NT2/D1 (cell line): Measurements from ENCODE around the gene KIF19.

Source experiments
- DNase-seq: peaks from one replicate; pipeline ENCODE4 v3.0.0-alpha.2; 2011; ENCODE audit warnings: low read depth, low spot score
- H3K27me3 ChIP-seq: 2 replicates; pipeline ENCODE4 v1.6.0; 2011; ENCODE audit warnings: mild to moderate bottlenecking; ENCODE audit not compliant: insufficient read length, insufficient read depth
- H3K36me3 ChIP-seq: 2 replicates; pipeline ENCODE4 v1.6.1; 2011; ENCODE audit warnings: mild to moderate bottlenecking, low read length, mixed read lengths; ENCODE audit not compliant: insufficient read depth, insufficient read length
- H3K4me1 ChIP-seq: 2 replicates; pipeline ENCODE4 v1.5.1; 2011; ENCODE audit not compliant: insufficient read depth, insufficient read length
- H3K4me3 ChIP-seq: 2 replicates; pipeline ENCODE4 v1.5.1; 2011; ENCODE audit warnings: low read depth; ENCODE audit not compliant: insufficient read length
- H3K9ac ChIP-seq: 2 replicates; pipeline ENCODE4 v1.6.0; 2011; ENCODE audit warnings: low read depth; ENCODE audit not compliant: insufficient read length
- H3K9me3 ChIP-seq: 2 replicates; pipeline ENCODE4 v1.5.1; 2011; ENCODE audit warnings: mild to moderate bottlenecking, low read length; ENCODE audit not compliant: insufficient read depth
- SUZ12 ChIP-seq: IDR thresholded peaks from 2 replicates; pipeline ENCODE4 v1.6.1; 2011; ENCODE audit not compliant: insufficient read length, insufficient read depth; ENCODE audit errors: extremely low read depth
- YY1 ChIP-seq: IDR thresholded peaks from 2 replicates; pipeline ENCODE4 v1.6.1; 2011; ENCODE audit not compliant: insufficient read length, insufficient read depth
- ZNF274 ChIP-seq: IDR thresholded peaks from 2 replicates; pipeline ENCODE4 v1.6.1; 2011; ENCODE audit warnings: mild to moderate bottlenecking, low read depth, low read length

The KIF19 gene

DNA sequence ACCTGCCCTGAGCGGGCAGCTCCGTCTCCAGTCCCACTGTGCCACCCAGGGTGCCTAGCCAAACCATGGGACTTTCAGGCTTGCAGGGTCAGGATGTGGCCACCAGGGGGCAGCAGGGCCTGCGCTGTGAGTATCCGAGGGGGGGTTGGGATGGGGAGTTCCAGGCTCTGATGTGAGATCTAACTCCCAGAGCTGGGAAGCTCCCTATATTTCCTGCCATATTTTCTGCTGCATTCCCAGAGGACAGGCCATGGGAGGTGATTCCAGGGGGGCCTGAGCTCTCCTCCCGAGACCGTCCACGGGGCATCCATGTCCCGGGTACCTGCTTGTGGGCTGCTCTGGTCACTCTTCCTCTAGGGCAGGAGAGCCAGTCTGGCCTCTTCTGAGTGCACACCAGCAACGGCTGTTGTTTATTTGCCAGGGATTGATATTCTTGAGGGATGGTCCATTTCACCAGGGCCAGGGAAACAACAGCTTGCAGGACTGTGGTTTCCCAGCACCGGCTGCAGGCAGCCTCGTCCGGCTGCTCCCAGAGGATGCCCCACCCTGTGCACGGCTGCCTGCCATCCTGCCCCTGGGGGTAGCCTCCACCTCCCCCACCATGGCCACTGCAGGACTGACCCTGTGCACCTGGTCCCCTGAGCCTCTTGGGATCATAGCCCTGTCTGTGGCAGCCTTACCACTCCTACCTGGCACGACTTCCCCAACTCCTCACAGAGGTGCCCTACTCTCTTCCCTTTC is 42.5 kb downstream of the KIF19 start:
- TF ChIP-seq SUZ12 = no peak
- no peak for TF ChIP-seq ZNF274
- TF ChIP-seq YY1 = no peak
- Histone ChIP-seq H3K27me3 (peaks cover 6% of the 10 kb centered on the region), H3K36me3 (no peaks in the 10 kb centered on the region), H3K4me3 (no peak overlapping the region), H3K9me3 (no peaks in the 10 kb centered on the region), H3K9ac (no peak overlapping the region), H3K4me1 (peaks cover 17% of the 10 kb centered on the region)
- no peak for DNase-seq

DNA sequence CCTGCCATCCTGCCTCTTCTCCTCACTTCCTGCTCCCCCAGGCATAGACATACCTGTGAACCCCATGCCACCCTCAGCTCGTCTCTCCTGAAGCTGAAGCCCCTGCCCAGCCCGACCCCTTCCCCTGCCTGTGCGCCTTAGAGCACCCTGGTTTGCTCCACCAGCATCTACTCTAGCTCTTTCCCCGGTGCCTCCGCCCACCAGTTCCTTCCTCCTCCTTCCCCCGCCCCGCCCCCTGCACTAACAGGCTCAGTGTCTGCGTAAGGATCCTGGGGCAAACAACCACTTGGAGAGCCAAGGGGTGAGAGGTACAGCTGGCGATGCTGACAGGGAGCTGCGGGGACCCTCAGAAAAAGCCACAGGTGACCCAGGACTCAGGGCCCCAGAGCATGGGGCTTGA is 43.2 kb downstream of the KIF19 start:
- H3K9ac ChIP-seq = peak overlapping the region; percentile 17

DNA sequence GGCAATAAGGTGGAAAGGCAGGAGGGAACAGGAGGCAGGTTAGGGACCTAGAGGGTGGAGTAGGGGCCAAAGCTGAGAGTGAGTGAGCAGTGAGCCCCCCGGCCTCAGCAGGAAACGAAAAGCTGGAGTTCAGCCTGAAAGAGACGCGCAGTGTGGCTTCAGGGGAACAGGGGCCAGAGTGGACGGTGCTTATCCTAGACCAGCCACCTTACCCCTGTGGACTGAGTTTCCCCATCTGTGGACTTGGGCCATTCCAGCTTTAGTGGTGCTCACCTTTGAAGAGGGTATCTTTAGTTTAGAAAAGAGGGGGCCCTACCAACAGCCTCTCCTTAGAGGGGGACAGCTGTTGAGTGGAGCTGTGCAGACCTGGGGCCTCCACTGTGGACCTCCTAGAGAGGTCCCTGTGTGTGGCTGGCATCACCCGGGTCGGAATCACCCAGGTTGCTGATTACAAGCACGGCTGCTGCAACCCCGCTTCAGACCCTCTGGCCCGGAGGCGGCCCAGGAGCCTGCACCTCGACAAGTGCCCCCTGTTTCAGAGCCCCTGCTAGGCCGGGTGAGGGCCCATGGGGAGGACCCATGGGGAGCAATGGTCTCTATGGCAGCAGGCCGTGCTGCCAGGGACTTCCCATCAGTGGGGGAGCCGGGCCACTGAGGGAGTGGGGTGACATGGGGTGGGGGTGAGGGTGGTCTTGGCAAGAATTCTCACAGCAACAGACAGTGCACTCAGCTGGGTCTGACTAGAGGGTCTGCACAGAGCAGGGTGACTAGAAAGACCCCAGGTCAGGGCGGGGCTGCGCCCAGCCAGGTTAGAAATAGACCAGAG is 43.9 kb downstream of the KIF19 start:
- Histone ChIP-seq H3K27me3 (peaks cover 6% of the 10 kb centered on the region), H3K36me3 (no peaks in the 10 kb centered on the region), H3K9me3 (no peaks in the 10 kb centered on the region), H3K4me3 (no peak overlapping the region), H3K9ac (peak overlapping the region; percentile 17), H3K4me1 (peaks cover 17% of the 10 kb centered on the region)
- TF ChIP-seq SUZ12 = no peak
- TF ChIP-seq YY1 = no peak
- no peak for TF ChIP-seq ZNF274
- no peak for DNase-seq

More for the DNA sequence above, 43.2 kb downstream of the KIF19 start:
- Histone ChIP-seq H3K4me1 (peaks cover 17% of the 10 kb centered on the region), H3K27me3 (peaks cover 6% of the 10 kb centered on the region), H3K9me3 (no peaks in the 10 kb centered on the region), H3K4me3 (no peak overlapping the region), H3K36me3 (no peaks in the 10 kb centered on the region)
- no peak for TF ChIP-seq YY1
- TF ChIP-seq SUZ12 = no peak
- no peak for TF ChIP-seq ZNF274
- DNase-seq = no peak

DNA sequence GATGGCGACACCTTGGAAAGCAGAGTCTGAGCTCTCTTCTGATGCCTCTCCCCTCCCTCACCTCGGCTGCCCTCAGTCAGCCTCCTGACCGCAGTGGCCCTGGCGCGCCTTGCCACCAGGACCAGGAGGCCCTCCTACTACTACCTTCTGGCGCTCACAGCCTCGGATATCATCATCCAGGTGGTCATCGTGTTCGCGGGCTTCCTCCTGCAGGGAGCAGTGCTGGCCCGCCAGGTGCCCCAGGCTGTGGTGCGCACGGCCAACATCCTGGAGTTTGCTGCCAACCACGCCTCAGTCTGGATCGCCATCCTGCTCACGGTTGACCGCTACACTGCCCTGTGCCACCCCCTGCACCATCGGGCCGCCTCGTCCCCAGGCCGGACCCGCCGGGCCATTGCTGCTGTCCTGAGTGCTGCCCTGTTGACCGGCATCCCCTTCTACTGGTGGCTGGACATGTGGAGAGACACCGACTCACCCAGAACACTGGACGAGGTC is 45.7 kb downstream of the KIF19 start:
- TF ChIP-seq ZNF274 (no peak), YY1 (no peak), SUZ12 (no peak)
- no peak for DNase-seq
- no peaks in the 10 kb centered on the region for H3K36me3 ChIP-seq
- no peaks in the 10 kb centered on the region for H3K9me3 ChIP-seq
- no peak overlapping the region for H3K4me3 ChIP-seq
- H3K9ac ChIP-seq = no peak overlapping the region
- peaks cover 6% of the 10 kb centered on the region for H3K27me3 ChIP-seq
- peaks cover 17% of the 10 kb centered on the region for H3K4me1 ChIP-seq

DNA sequence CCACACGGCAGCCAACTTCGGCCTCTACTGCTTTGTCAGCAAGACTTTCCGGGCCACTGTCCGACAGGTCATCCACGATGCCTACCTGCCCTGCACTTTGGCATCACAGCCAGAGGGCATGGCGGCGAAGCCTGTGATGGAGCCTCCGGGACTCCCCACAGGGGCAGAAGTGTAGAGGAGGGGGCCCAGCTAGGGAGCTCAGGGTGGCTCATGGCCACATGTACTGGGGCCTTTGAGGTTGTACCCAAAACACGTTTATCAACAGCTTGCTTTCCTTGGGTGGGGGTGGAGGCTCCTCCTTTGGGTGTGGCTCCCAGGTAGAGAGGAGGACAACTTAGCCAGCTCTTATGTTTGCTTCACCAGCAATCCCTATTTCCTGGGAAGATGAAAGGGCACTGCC is 46.4 kb downstream of the KIF19 start:
- TF ChIP-seq ZNF274 = no peak
- no peak for TF ChIP-seq SUZ12
- TF ChIP-seq YY1 = no peak
- DNase-seq = no peak
- Histone ChIP-seq H3K9me3 (no peaks in the 10 kb centered on the region), H3K27me3 (peaks cover 6% of the 10 kb centered on the region), H3K4me3 (no peak overlapping the region), H3K4me1 (peaks cover 17% of the 10 kb centered on the region), H3K36me3 (no peaks in the 10 kb centered on the region), H3K9ac (no peak overlapping the region)

DNA sequence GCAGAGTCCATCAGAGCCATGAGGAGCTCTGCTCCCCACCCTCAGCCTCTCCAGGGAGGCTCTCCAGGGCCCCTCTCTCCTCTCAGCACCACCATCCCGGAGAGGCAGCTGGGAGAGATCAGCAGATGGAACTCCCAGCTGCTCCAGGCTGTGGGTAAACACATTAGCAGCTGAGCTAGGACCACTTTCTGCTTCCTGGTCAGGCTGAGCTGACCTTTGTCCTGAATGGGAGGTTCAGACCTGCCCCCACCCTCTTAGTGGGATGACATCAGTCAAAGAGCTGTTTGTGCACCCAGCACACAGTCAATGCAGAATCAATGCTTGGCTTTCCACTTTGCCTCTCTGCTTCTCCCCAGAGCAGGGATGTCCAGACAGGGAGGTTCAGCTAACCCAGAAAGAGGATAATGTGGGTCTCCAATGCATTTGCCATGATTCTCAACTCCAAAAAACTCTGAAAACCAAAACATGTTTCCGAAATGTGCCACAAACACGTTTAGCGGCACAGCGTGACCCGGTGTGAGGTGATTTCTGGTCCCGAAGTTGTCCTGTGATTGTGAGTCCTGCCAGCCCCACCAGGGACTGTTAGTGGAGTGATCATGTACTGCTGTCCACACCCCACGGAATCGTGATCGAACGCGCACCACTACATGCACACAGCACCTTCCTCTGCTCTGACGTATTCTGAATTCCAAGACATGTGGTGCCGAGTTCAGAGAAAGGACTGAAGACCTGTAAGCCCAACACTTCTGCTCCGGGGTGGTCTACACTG is 48.0 kb downstream of the KIF19 start:
- H3K4me1 ChIP-seq = peaks cover 8% of the 10 kb centered on the region
- no peak overlapping the region for H3K9ac ChIP-seq
- no peaks in the 10 kb centered on the region for H3K9me3 ChIP-seq
- H3K4me3 ChIP-seq = no peak overlapping the region
- DNase-seq = no peak
- H3K36me3 ChIP-seq = no peaks in the 10 kb centered on the region
- TF ChIP-seq SUZ12 = no peak
- no peak for TF ChIP-seq ZNF274
- H3K27me3 ChIP-seq = peaks cover 6% of the 10 kb centered on the region

DNA sequence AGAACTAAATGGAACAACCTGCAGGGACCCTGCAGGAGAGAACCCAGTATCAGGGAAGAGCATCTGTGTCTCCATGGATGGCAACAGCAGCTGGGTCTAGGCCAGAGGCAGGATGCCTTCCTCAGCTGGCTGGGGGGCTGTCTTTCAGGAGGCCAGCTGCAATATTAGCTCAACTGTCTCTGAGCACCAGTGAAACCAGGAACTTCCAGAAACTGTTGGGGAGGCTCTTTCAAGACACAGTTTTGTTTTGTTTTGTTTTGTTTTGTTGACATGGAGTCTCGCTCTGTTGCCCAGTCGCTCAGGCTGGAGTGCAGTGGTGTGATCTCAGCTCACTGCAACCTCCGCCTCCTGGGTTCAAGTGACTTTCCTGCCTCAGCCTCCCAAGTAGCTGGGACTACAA is 48.8 kb downstream of the KIF19 start:
- H3K36me3 ChIP-seq = no peaks in the 10 kb centered on the region
- TF ChIP-seq SUZ12 (no peak), ZNF274 (no peak)
- peaks cover 2% of the 10 kb centered on the region for H3K27me3 ChIP-seq
- no peaks in the 10 kb centered on the region for H3K9me3 ChIP-seq
- no peak for DNase-seq
- H3K4me3 ChIP-seq = no peak overlapping the region
- H3K4me1 ChIP-seq = peaks cover under 1% of the 10 kb centered on the region
- H3K9ac ChIP-seq = no peak overlapping the region
